MCF 10A (cell line): ENCODE results near the gene AOC1. TPM values are rescaled to one million over a fixed set of nuclear protein-coding genes. Genes with fewer than 3 reads are reported as not detected.

Experiments used
- Bru-seq: library from RNA; stranded (reverse); fragments of 400-500 nt; gene quantifications from one replicate; lab custom pipeline; 2021; lab: Mats Ljungman, UMichigan
- BruChase-seq, 2 experiments: library from RNA; stranded (reverse); fragments of 400-500 nt; gene quantifications; one replicate each; lab custom pipeline; 2021; lab: Mats Ljungman, UMichigan
- BruUV-seq: library from RNA; stranded (reverse); fragments of 400-500 nt; replicated peaks from 2 replicates; lab custom pipeline; 2021; lab: Mats Ljungman, UMichigan
- CTCF ChIA-PET: fragments of 300-600 bp; sonication (Branson Sonifier 250); formaldehyde crosslinking; extraction: SDS; loops from one replicate; lab custom pipeline; 2021; ENCODE audit warnings: antibody characterized with exemption, inconsistent platforms; lab: Yijun Ruan, JAX
- POLR2A ChIA-PET: fragments of 300-600, 350-650 bp; sonication (Branson Sonifier 250); formaldehyde crosslinking; extraction: SDS; loops from one replicate; lab custom pipeline; 2020; ENCODE audit warnings: antibody characterized with exemption, inconsistent platforms; lab: Yijun Ruan, JAX
- DNase-seq: peaks from one replicate; pipeline ENCODE4 v3.0.0-alpha.2; 2018; ENCODE audit not compliant: unreplicated experiment
- H3K27ac Mint-ChIP-seq: one replicate; pipeline ENCODE4 v1.8.0; 2022; ENCODE audit warnings: mild to moderate bottlenecking, low read depth, mixed read lengths; ENCODE audit not compliant: unreplicated experiment
- H3K27me3 Mint-ChIP-seq: one replicate; pipeline ENCODE4 v1.8.0; 2022; ENCODE audit warnings: mixed read lengths; ENCODE audit not compliant: insufficient read depth, unreplicated experiment
- H3K36me3 Mint-ChIP-seq: one replicate; pipeline ENCODE4 v1.8.0; 2022; ENCODE audit warnings: mild to moderate bottlenecking, moderate library complexity, mixed read lengths; ENCODE audit not compliant: insufficient read depth, unreplicated experiment
- H3K4me1 Mint-ChIP-seq: one replicate; pipeline ENCODE4 v1.8.0; 2022; ENCODE audit warnings: mixed read lengths; ENCODE audit not compliant: insufficient read depth, unreplicated experiment
- H3K4me3 Mint-ChIP-seq: one replicate; pipeline ENCODE4 v1.8.0; 2022; ENCODE audit warnings: mild to moderate bottlenecking, moderate library complexity, mixed read lengths; ENCODE audit not compliant: unreplicated experiment
- H3K9me3 Mint-ChIP-seq: one replicate; pipeline ENCODE4 v1.8.0; 2022; ENCODE audit warnings: mixed read lengths; ENCODE audit not compliant: unreplicated experiment
- CTCF ChIP-seq: fragments of 200-600 bp; IDR thresholded peaks from one replicate; pipeline ENCODE4 v1.8.0; 2022; ENCODE audit warnings: antibody characterized with exemption, mild to moderate bottlenecking; ENCODE audit not compliant: unreplicated experiment
- intact Hi-C: fragments of 100-400 bp; cut with micrococcal nuclease; formaldehyde crosslinking; loops from 2 replicates; pipeline ENCODE4 v1.14.1; 2022
- long read RNA-seq: library from polyadenylated mRNA; stranded (forward); transcript quantifications from one replicate; pipeline ENCODE4 v2.0.0, GENCODE V29; 2022
- total RNA-seq: library from RNA; stranded (reverse); gene quantifications from 2 replicates; pipeline ENCODE4 v1.2.3, GENCODE V29; 2022

Gene AOC1
- 0.23 TPM in 1 of 2 replicates, not detected in the other for total RNA-seq
- not detected for Bru-seq, nascent RNA
- percentile 3 among the genes with signal in this experiment for BruChase-seq, experiment 1, labeled RNA remaining after a 6-hour chase
- not detected for BruChase-seq, experiment 2, labeled RNA remaining after a 2-hour chase
- long read RNA-seq, partial matches to known transcripts = 0 of 2 reads
- long read RNA-seq, other reads (novel, unspliced or antisense) = 0 of 2 reads

- BruUV-seq = no TSS peak
- peaks cover 41% of the 10 kb centered on the region for H3K27me3 Mint-ChIP-seq
- H3K9me3 Mint-ChIP-seq = no peaks in the 10 kb centered on the region
- no peak within 1 kb of the TSS for H3K27ac Mint-ChIP-seq
- H3K4me3 Mint-ChIP-seq = no peak within 1 kb of the TSS
- intact Hi-C loops = no loop called here
- no peak for TF ChIP-seq CTCF
- H3K4me1 Mint-ChIP-seq = peaks cover 14% of the 10 kb centered on the region
- no peaks in the 10 kb centered on the region for H3K36me3 Mint-ChIP-seq
- ChIA-PET CTCF (interaction anchor here (0.6 kb wide), 1 partner anchor 136 kb away, joined by 3 read pairs; no protein-coding TSS in a partner anchor), POLR2A (no interaction called here)
- DNase-seq = no peak
These were observed at the start of gene AOC1 for GRCh38 chr7:150852371-150852905. Gene AOC1 (plus strand): TSS chr7:150852517. CDS start chr7:150856471, 3,954 bp downstream.

- H3K27ac Mint-ChIP-seq = no peak overlapping the region
- H3K27me3 Mint-ChIP-seq = peaks cover 17% of the 10 kb centered on the region
- H3K9me3 Mint-ChIP-seq = peaks cover 8% of the 10 kb centered on the region
These were observed 49.0 kb upstream of the AOC1 start for GRCh38 chr7:150803161-150803860.

GRCh38 chr7:150804802-150805201 lies 47.5 kb upstream of the AOC1 start:
- Mint-ChIP-seq H3K9me3 (peaks cover 8% of the 10 kb centered on the region), H3K27ac (no peak overlapping the region), H3K4me3 (no peak overlapping the region), H3K4me1 (no peaks in the 10 kb centered on the region), H3K36me3 (no peaks in the 10 kb centered on the region), H3K27me3 (peaks cover 32% of the 10 kb centered on the region)
- ChIA-PET POLR2A (no interaction called here), CTCF (interaction anchor here (0.7 kb wide), 1 partner anchor 409 kb away, joined by 3 read pairs; no protein-coding TSS in a partner anchor)
- no peak for DNase-seq
- intact Hi-C loops = no loop called here
- no peak for TF ChIP-seq CTCF
- no TSS peak for BruUV-seq

More at GRCh38 chr7:150803161-150803860, 49.0 kb upstream of the AOC1 start:
- no peak for TF ChIP-seq CTCF
- no peak overlapping the region for H3K4me3 Mint-ChIP-seq
- no peak for DNase-seq
- H3K4me1 Mint-ChIP-seq = no peaks in the 10 kb centered on the region
- BruUV-seq = no TSS peak
- intact Hi-C loops = no loop called here
- ChIA-PET CTCF (interaction anchor here (0.6 to 0.8 kb wide), 2 partner anchors 69 to 75 kb away, joined by 3 to 4 read pairs; no protein-coding TSS in a partner anchor), POLR2A (no interaction called here)
- H3K36me3 Mint-ChIP-seq = no peaks in the 10 kb centered on the region

GRCh38 chr7:150805864-150806263 lies 46.5 kb upstream of the AOC1 start:
- H3K4me3 Mint-ChIP-seq = no peak overlapping the region
- H3K27ac Mint-ChIP-seq = no peak overlapping the region
- intact Hi-C loops = no loop called here
- H3K36me3 Mint-ChIP-seq = no peaks in the 10 kb centered on the region
- no peak for TF ChIP-seq CTCF
- ChIA-PET POLR2A (no interaction called here), CTCF (no interaction called here)
- no peak for DNase-seq
- peaks cover 42% of the 10 kb centered on the region for H3K27me3 Mint-ChIP-seq
- no TSS peak for BruUV-seq
- peaks cover 8% of the 10 kb centered on the region for H3K9me3 Mint-ChIP-seq
- no peaks in the 10 kb centered on the region for H3K4me1 Mint-ChIP-seq
